ENCODE results near the gene TRAF3. TPM values are rescaled to one million over a fixed set of nuclear protein-coding genes. Genes with fewer than 3 reads are reported as not detected.
A peak's percentile ranks its signal among the peaks of the same experiment; 100 is the strongest.

TRAF3 gene
- total RNA-seq, 1 donor = 19.5 TPM

DNA sequence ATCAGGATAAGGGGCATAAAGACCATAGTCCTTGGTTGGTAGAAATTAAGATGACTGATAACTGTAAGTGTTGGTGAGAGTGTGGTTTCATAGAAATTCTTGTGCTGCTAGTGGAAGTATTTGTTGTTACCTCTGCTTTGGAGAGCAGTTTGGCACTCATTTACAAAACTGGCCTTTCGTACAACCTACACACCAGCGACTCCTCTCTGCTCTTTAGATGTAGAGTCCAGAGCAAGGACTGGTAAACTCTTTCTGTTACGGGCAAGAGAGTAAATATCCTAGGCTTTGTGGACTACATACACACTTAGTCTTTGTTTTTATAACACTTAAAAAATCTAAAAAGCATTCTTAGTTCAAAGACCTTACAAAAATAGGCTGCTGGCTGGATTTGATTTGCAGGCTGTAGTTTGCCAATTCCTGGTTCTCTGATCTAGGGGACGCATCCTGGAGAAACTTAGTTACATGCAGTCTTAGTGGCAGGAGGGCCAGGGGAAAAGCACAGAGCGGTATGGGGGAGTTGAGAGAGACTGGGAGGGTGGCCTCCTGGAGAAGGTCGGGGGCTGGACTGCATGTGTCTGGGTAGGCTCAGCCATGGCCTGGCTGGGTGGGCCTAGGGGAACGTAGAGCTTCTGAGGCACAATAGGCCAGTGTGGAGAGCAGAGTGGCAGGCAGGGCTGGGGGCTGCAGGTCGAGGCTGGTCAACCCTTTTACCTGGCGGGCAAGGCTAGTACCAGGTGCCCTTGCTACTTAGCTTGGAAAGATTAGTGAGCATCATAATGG is 89.9 kb downstream of the TRAF3 start:
- TF ChIP-seq, protein P1, sequence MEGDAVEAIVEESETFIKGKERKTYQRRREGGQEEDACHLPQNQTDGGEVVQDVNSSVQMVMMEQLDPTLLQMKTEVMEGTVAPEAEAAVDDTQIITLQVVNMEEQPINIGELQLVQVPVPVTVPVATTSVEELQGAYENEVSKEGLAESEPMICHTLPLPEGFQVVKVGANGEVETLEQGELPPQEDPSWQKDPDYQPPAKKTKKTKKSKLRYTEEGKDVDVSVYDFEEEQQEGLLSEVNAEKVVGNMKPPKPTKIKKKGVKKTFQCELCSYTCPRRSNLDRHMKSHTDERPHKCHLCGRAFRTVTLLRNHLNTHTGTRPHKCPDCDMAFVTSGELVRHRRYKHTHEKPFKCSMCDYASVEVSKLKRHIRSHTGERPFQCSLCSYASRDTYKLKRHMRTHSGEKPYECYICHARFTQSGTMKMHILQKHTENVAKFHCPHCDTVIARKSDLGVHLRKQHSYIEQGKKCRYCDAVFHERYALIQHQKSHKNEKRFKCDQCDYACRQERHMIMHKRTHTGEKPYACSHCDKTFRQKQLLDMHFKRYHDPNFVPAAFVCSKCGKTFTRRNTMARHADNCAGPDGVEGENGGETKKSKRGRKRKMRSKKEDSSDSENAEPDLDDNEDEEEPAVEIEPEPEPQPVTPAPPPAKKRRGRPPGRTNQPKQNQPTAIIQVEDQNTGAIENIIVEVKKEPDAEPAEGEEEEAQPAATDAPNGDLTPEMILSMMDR (IDR thresholded peaks at IDR 0.05; ENCODE audit: extremely low read depth, low read depth, low read length) = no peak
- H3K27me3 ChIP-seq (ENCODE audit: insufficient read depth, low read length) = no peaks in the 10 kb centered on the region
- peak; percentile 18 for DNase-seq (ENCODE audit: insufficient read length, low spot score, missing footprints)

DNA sequence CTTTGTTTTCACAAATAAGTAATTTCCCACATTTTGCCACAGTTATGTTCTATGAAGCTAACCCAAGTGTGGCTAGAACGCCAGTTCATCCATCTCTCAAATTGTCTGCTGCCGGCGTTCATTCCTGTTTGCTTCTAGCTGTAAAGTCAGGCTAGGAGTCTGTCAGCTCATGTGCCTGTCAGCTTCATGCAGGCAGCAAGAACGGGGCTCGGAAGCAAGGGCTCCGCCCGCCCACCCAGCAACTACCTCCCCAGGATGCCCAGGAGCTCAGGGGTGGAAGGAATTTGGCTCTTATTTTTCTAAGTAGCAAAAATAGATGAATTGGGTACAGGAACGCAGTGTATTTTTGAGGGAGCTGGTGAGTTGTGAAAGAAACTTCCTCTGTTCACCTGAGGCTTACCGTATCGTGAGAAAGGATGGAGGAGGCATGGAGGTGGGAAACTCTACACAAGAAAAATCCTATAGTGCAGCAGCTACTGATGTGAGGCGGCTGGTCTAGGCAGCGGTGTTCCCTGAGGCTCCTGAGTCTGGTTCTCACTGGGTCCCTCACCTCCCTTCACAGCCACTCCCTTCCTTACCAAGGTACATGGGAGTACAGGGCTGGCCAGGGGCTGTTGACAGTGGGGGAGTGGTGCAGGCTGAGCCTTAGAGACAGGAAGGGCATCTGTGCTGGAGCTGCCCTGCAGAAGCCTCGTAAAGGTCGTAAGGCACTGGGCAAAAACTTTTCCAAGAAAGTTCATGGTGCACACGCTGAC is 90.8 kb downstream of the TRAF3 start:
- no peak overlapping the region for H3K4me2 ChIP-seq (ENCODE audit: insufficient read depth, low read length)
- H3K79me2 ChIP-seq (ENCODE audit: insufficient read depth, low read length) = peaks cover 31% of the 10 kb centered on the region
- H3K36me3 ChIP-seq (ENCODE audit: insufficient read depth, low read length) = peaks cover 8% of the 10 kb centered on the region
- H4K20me1 ChIP-seq (ENCODE audit: insufficient read depth, low read length) = peaks cover 11% of the 10 kb centered on the region
- no peaks in the 10 kb centered on the region for H3K9me3 ChIP-seq (ENCODE audit: low read depth, low read length)
- no peak overlapping the region for H3K4me3 ChIP-seq (ENCODE audit: insufficient read depth, low read length)
- no peak overlapping the region for H2AFZ ChIP-seq (ENCODE audit: low read length)
- no peaks in the 10 kb centered on the region for H3K4me1 ChIP-seq (ENCODE audit: insufficient read depth, low read length)
- no peak overlapping the region for H3K27ac ChIP-seq (ENCODE audit: low read depth, low read length)
- H3K27me3 ChIP-seq (ENCODE audit: insufficient read depth, low read length) = no peaks in the 10 kb centered on the region
- DNase-seq (ENCODE audit: insufficient read length, low spot score, missing footprints) = peak; percentile 39
- TF ChIP-seq, protein P1 (IDR thresholded peaks at IDR 0.05; ENCODE audit: extremely low read depth, low read depth, low read length) = no peak

More for the DNA sequence above, 89.9 kb downstream of the TRAF3 start:
- H3K79me2 ChIP-seq (ENCODE audit: insufficient read depth, low read length) = peaks cover 31% of the 10 kb centered on the region
- no peak overlapping the region for H3K27ac ChIP-seq (ENCODE audit: low read depth, low read length)
- no peak overlapping the region for H3K4me2 ChIP-seq (ENCODE audit: insufficient read depth, low read length)
- no peak overlapping the region for H2AFZ ChIP-seq (ENCODE audit: low read length)
- no peaks in the 10 kb centered on the region for H3K9me3 ChIP-seq (ENCODE audit: low read depth, low read length)
- no peak overlapping the region for H3K4me3 ChIP-seq (ENCODE audit: insufficient read depth, low read length)
- H4K20me1 ChIP-seq (ENCODE audit: insufficient read depth, low read length) = peaks cover 11% of the 10 kb centered on the region
- peaks cover 6% of the 10 kb centered on the region for H3K36me3 ChIP-seq (ENCODE audit: insufficient read depth, low read length)
- H3K4me1 ChIP-seq (ENCODE audit: insufficient read depth, low read length) = no peaks in the 10 kb centered on the region

- TF ChIP-seq, protein P1 (IDR thresholded peaks at IDR 0.05; ENCODE audit: extremely low read depth, low read depth, low read length) = no peak
- H3K4me3 ChIP-seq (ENCODE audit: insufficient read depth, low read length) = no peak overlapping the region
- H3K36me3 ChIP-seq (ENCODE audit: insufficient read depth, low read length) = peaks cover 8% of the 10 kb centered on the region
These were observed 91.8 kb downstream of the TRAF3 start for GRCh38 chr14:102868956-102869547.

DNA sequence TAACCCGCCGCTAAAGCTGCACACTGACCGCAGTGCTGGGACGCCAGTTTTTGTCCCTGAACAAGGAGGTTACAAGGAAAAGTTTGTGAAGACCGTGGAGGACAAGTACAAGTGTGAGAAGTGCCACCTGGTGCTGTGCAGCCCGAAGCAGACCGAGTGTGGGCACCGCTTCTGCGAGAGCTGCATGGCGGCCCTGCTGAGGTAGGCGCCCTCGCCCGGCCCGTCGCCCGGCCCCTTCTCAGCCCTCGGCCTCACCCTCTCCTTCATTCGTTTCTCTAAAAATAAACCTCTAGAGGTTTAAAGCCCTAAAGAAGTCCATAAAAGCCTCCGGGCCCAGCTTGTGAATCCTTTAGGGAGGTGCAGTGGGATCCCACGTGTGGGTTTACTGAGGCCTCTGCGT is 93.0 kb downstream of the TRAF3 start:
- Histone ChIP-seq H3K36me3 (ENCODE audit: insufficient read depth, low read length) (peaks cover 11% of the 10 kb centered on the region), H4K20me1 (ENCODE audit: insufficient read depth, low read length) (peaks cover 7% of the 10 kb centered on the region), H3K4me1 (ENCODE audit: insufficient read depth, low read length) (no peaks in the 10 kb centered on the region), H2AFZ (ENCODE audit: low read length) (no peak overlapping the region), H3K9me3 (ENCODE audit: low read depth, low read length) (no peaks in the 10 kb centered on the region), H3K4me3 (ENCODE audit: insufficient read depth, low read length) (no peak overlapping the region), H3K27me3 (ENCODE audit: insufficient read depth, low read length) (no peaks in the 10 kb centered on the region), H3K27ac (ENCODE audit: low read depth, low read length) (no peak overlapping the region), H3K4me2 (ENCODE audit: insufficient read depth, low read length) (no peak overlapping the region), H3K79me2 (ENCODE audit: insufficient read depth, low read length) (peaks cover 18% of the 10 kb centered on the region)
- DNase-seq (ENCODE audit: insufficient read length, low spot score, missing footprints) = no peak
- TF ChIP-seq, protein P1 (IDR thresholded peaks at IDR 0.05; ENCODE audit: extremely low read depth, low read depth, low read length) = no peak

More at GRCh38 chr14:102868956-102869547, 91.8 kb downstream of the TRAF3 start:
- Histone ChIP-seq H3K27me3 (ENCODE audit: insufficient read depth, low read length) (no peaks in the 10 kb centered on the region), H4K20me1 (ENCODE audit: insufficient read depth, low read length) (peaks cover 11% of the 10 kb centered on the region), H2AFZ (ENCODE audit: low read length) (no peak overlapping the region), H3K27ac (ENCODE audit: low read depth, low read length) (no peak overlapping the region), H3K4me2 (ENCODE audit: insufficient read depth, low read length) (no peak overlapping the region), H3K9me3 (ENCODE audit: low read depth, low read length) (no peaks in the 10 kb centered on the region), H3K4me1 (ENCODE audit: insufficient read depth, low read length) (no peaks in the 10 kb centered on the region), H3K79me2 (ENCODE audit: insufficient read depth, low read length) (peaks cover 25% of the 10 kb centered on the region)
- DNase-seq (ENCODE audit: insufficient read length, low spot score, missing footprints) = no peak
